Retinal pigment epithelial cell (primary cell): ENCODE data around the gene EIF3L.

Experiments used
- DNase-seq: peaks from one replicate; pipeline ENCODE4 v3.0.0-alpha.2; 2010; ENCODE audit warnings: low read depth
- H3K4me3 ChIP-seq: 2 replicates; pipeline ENCODE4 v1.5.1; 2011; ENCODE audit warnings: mild to moderate bottlenecking, low read length, control low read depth, moderate library complexity
- CTCF ChIP-seq: conservative IDR thresholded peaks from 2 replicates; pipeline ENCODE4 v1.5.1; 2011; ENCODE audit warnings: low read depth, low read length, control low read depth, inconsistent platforms

Gene EIF3L

GRCh38 chr22:37811867-37812266 is 37.4 kb upstream of the EIF3L start:
- no peak for TF ChIP-seq CTCF
- no peak overlapping the region for H3K4me3 ChIP-seq
- DNase-seq: no peak

GRCh38 chr22:37812869-37813678 is 36.1 kb upstream of the EIF3L start:
- no peak for TF ChIP-seq CTCF
- no peak overlapping the region for H3K4me3 ChIP-seq
- no peak for DNase-seq

DNA sequence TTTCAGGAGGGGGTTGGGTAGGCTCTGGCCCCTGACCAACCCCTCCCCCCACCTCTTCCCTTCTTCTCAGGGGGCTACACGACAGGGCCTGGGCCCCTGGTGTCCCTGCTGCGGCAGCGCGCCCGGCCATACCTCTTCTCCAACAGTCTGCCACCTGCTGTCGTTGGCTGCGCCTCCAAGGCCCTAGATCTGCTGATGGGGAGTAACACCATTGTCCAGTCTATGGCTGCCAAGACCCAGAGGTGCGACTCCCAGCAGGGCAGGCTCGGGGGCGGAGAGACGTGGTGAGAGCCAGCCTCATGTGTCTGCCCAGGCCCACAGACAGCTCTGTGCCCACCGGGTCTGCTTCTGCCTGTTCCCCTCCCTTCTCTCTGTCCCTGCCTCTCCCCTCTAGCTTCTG is 33.6 kb upstream of the EIF3L start:
- DNase-seq: no peak
- no peak for TF ChIP-seq CTCF
- no peak overlapping the region for H3K4me3 ChIP-seq

GRCh38 chr22:37816543-37817180 is 32.6 kb upstream of the EIF3L start:
- H3K4me3 ChIP-seq: no peak overlapping the region
- no peak for TF ChIP-seq CTCF
- DNase-seq: no peak

DNA sequence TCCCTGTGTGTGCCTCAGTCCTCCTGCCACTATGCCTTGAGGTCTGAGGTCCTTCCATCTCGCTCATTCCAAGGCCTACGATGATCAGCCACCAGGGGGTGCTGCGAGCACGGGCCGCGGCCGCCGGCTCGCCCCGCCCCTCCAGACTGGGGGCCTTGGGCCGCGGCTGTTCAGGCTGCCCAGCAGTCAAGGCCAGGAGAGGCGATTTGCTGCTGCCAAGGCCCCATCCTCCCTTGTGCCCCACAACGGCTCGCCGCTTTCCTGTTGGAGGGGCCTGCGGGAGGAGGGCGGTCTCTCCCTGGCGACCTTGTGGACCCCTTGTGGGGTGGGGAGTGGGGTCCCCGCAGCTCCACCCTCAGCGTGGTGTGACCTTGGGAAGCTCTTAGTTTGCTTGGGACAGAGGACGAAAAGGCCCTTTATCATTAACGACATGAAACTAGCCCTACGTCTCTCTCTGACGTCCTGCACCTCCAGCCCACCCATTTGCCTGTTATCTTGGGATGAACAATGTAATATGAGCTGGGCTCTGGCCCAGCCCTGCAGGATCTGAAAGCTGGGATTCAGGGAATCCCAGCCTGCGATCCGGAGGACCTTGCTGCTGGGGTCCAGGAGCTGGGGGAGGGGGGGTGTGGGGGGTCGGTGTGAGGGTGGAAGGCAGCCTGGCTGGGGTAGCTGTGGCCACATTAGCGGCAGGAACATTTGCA is 31.4 kb upstream of the EIF3L start:
- DNase-seq: no peak
- peak overlapping the region; percentile 29 for H3K4me3 ChIP-seq
- peak; percentile 79 for TF ChIP-seq CTCF

- peak; percentile 42 for TF ChIP-seq CTCF
- DNase-seq: no peak
- H3K4me3 ChIP-seq: peak overlapping the region; percentile 26
These were observed 30.7 kb upstream of the EIF3L start for GRCh38 chr22:37818409-37819104.
